HG03060 (cell line): ENCODE results near the gene PPP2R3A.
"Not testable (repeated sequence)": the region's sequence is repeated elsewhere in the genome, so short reads cannot be mapped to it uniquely, and the experiment has no call there.

Source experiments
- ATAC-seq: cut with Tn5 transposase; IDR thresholded peaks from one replicate; pipeline ENCODE4 v1.9.1; 2021; ENCODE audit warnings: low read depth, moderate number of reproducible peaks; ENCODE audit not compliant: unreplicated experiment

The PPP2R3A gene

GRCh38 chr3:135965506-135966270 lies at the start of gene PPP2R3A:
Gene PPP2R3A (plus strand): TSS chr3:135965728. CDS start chr3:136001499, 35,771 bp downstream.
- ATAC-seq = no peak

- no peak for ATAC-seq
Measured at GRCh38 chr3:135916310-135916709, 49.2 kb upstream of the PPP2R3A start.

- no peak for ATAC-seq
Measured at GRCh38 chr3:135917076-135917475, 48.5 kb upstream of the PPP2R3A start.

GRCh38 chr3:135917927-135918597 lies 47.5 kb upstream of the PPP2R3A start:
- ATAC-seq = no peak

- ATAC-seq = no peak
Measured at GRCh38 chr3:135918600-135918999, 46.9 kb upstream of the PPP2R3A start.

- ATAC-seq = no peak
Measured at GRCh38 chr3:135920275-135920674, 45.3 kb upstream of the PPP2R3A start.

GRCh38 chr3:135922903-135923250 lies 42.7 kb upstream of the PPP2R3A start:
- no peak for ATAC-seq

GRCh38 chr3:135924506-135924905 lies 41.0 kb upstream of the PPP2R3A start:
- ATAC-seq = no peak

- ATAC-seq = no peak
Measured at GRCh38 chr3:135926664-135927063, 38.9 kb upstream of the PPP2R3A start.

GRCh38 chr3:135927155-135927554 lies 38.4 kb upstream of the PPP2R3A start:
- ATAC-seq = no peak

- no peak for ATAC-seq
Measured at GRCh38 chr3:135929670-135930069, 35.9 kb upstream of the PPP2R3A start.

- no peak for ATAC-seq
Measured at GRCh38 chr3:135930255-135930654, 35.3 kb upstream of the PPP2R3A start.

- not testable (repeated sequence) for ATAC-seq
Measured at GRCh38 chr3:135935171-135935570, 30.4 kb upstream of the PPP2R3A start.

- ATAC-seq = not testable (repeated sequence)
Measured at GRCh38 chr3:135937766-135938165, 27.8 kb upstream of the PPP2R3A start.

- no peak for ATAC-seq
Measured at GRCh38 chr3:135944831-135945230, 20.7 kb upstream of the PPP2R3A start.

- ATAC-seq = no peak
Measured at GRCh38 chr3:135950941-135951340, 14.6 kb upstream of the PPP2R3A start.

GRCh38 chr3:135964160-135964955 lies 1.2 kb upstream of the PPP2R3A start:
- no peak for ATAC-seq

- ATAC-seq = no peak
Measured at GRCh38 chr3:135965129-135965505, 411 bp upstream of the PPP2R3A start.

GRCh38 chr3:135966271-135966961 lies 888 bp downstream of the PPP2R3A start:
- ATAC-seq = no peak

- no peak for ATAC-seq
Measured at GRCh38 chr3:135966962-135967274, 1.4 kb downstream of the PPP2R3A start.

GRCh38 chr3:135967867-135968266 lies 2.3 kb downstream of the PPP2R3A start:
- ATAC-seq = no peak
